HepG2 (cell line): ENCODE measurements around the gene C4B. TPM values are rescaled to one million over a fixed set of nuclear protein-coding genes. Genes with fewer than 3 reads are reported as not detected.

Source experiments
- ATAC-seq: fragments of 200-7000 bp; cut with Tn5 transposase; 3 replicates; pipeline ENCODE4 v1.9.1; 2020; ENCODE audit warnings: mild to moderate bottlenecking, moderate library complexity
- BruUV-seq: library from RNA; stranded (reverse); fragments of 400-500 nt; replicated peaks from 2 replicates; lab custom pipeline; 2021; lab: Mats Ljungman, UMichigan
- CTCF ChIA-PET: fragments of 300-600 bp; formaldehyde crosslinking; extraction: SDS; loops from one replicate; lab custom pipeline; 2021; ENCODE audit warnings: low total read pairs, inconsistent platforms, low intra/inter-chr PET ratio; lab: Yijun Ruan, JAX
- POLR2A ChIA-PET: fragments of 350-600 bp; sonication (Branson Sonifier 250); formaldehyde crosslinking; loops from one replicate; lab custom pipeline; 2020; ENCODE audit warnings: antibody characterized with exemption, inconsistent platforms; lab: Yijun Ruan, JAX
- DNase-seq: peaks from one replicate; pipeline ENCODE4 v3.0.0-alpha.2; 2015; ENCODE audit warnings: low spot score
- FAIRE-seq: peaks from 3 replicates; lab custom pipeline; 2011; peaks lifted over from hg19 to GRCh38; lab: Jason Lieb, UNC
- H2AFZ ChIP-seq: one replicate; pipeline ENCODE4 v1.6.1; 2011; ENCODE audit warnings: low read length, inconsistent platforms
- H3K27ac ChIP-seq: fragments of 300-600 bp; 3 replicates; pipeline ENCODE4 v1.8.0; 2011; ENCODE audit warnings: mixed run types, mild to moderate bottlenecking, mixed read lengths, low read length, inconsistent platforms; ENCODE audit not compliant: insufficient read depth; ENCODE audit errors: extremely low read length
- H3K27me3 ChIP-seq, 2 experiments: fragments of 200-600 bp in 1 of 2; 2 replicates in 1 of 2; 3 replicates in 1 of 2; pipeline versions ENCODE4 v1.6.0 to v1.8.0; 2011; ENCODE audit warnings: low read length in 2 of 2, mild to moderate bottlenecking in 2 of 2, moderate library complexity in 2 of 2, inconsistent platforms in 1 of 2; ENCODE audit not compliant: insufficient read depth in 2 of 2, control insufficient read depth in 1 of 2
- H3K36me3 ChIP-seq, 2 experiments: fragments of 200-600 bp in 1 of 2; replicated peaks in 1 of 2; 2 replicates in 1 of 2; 3 replicates in 1 of 2; pipeline versions ENCODE4 v1.5.1 to v1.8.0; 2011; ENCODE audit warnings: low read length in 2 of 2, inconsistent platforms in 1 of 2; ENCODE audit not compliant: insufficient read depth in 2 of 2, control insufficient read depth in 1 of 2
- H3K4me1 ChIP-seq: 2 replicates; pipeline ENCODE4 v1.5.1; 2012; ENCODE audit warnings: low read length, inconsistent platforms; ENCODE audit not compliant: insufficient read depth
- H3K4me2 ChIP-seq: 2 replicates; pipeline ENCODE4 v1.6.0; 2011; ENCODE audit warnings: low read depth, low read length, inconsistent platforms
- H3K4me3 ChIP-seq, 3 experiments: fragments of 200-600 bp in 1 of 3; sonication (generic), shearing (Covaris generic) in 1 of 3; replicated peaks in 1 of 3; 2 replicates each; pipeline ENCODE4 v1.5.1; 2011 to 2016; ENCODE audit warnings: low read length in 3 of 3, inconsistent platforms in 2 of 3, low read depth in 2 of 3, mild to moderate bottlenecking in 2 of 3, control low read depth in 1 of 3, mixed read lengths in 1 of 3; ENCODE audit not compliant: insufficient read depth in 1 of 3
- H3K79me2 ChIP-seq: one replicate; pipeline ENCODE4 v1.6.1; 2011; ENCODE audit warnings: low read length, inconsistent platforms; ENCODE audit not compliant: insufficient read depth
- H3K9ac ChIP-seq: 2 replicates; pipeline ENCODE4 v1.6.0; 2011; ENCODE audit warnings: mild to moderate bottlenecking, low read depth, low read length, inconsistent platforms; ENCODE audit not compliant: insufficient read depth
- H3K9me3 ChIP-seq: 2 replicates; pipeline ENCODE4 v1.5.1; 2012; ENCODE audit warnings: mild to moderate bottlenecking, low read length
- H4K20me1 ChIP-seq: 2 replicates; pipeline ENCODE4 v1.6.0; 2011; ENCODE audit warnings: inconsistent platforms, mild to moderate bottlenecking, low read length, moderate library complexity; ENCODE audit not compliant: insufficient read depth
- E2F2 ChIP-seq: sonication (generic); formaldehyde crosslinking; IDR thresholded peaks from 2 replicates; pipeline ENCODE4 v1.4.0; 2020; ENCODE audit warnings: missing genetic modification reagents, borderline replicate concordance
- GATA4 ChIP-seq: sonication (generic); IDR thresholded peaks from 2 replicates; pipeline ENCODE4 v1.6.1; 2016; ENCODE audit warnings: antibody characterized with exemption, low read depth, borderline replicate concordance
- GATAD1 ChIP-seq: IDR thresholded peaks from 2 replicates; pipeline ENCODE4 v1.6.1; 2016; ENCODE audit warnings: missing genetic modification reagents, missing compliant biosample characterization
- HOXA3 ChIP-seq: sonication (generic); formaldehyde crosslinking; IDR thresholded peaks from 2 replicates; pipeline ENCODE4 v1.5.0; 2020; ENCODE audit warnings: missing genetic modification reagents
- ISL2 ChIP-seq: sonication (generic); formaldehyde crosslinking; IDR thresholded peaks from 2 replicates; pipeline ENCODE4 v1.5.0; 2020; ENCODE audit warnings: missing genetic modification reagents
- KMT2B ChIP-seq: IDR thresholded peaks from 2 replicates; pipeline ENCODE4 v1.6.1; 2016; ENCODE audit warnings: missing genetic modification reagents, missing compliant biosample characterization
- NFKBIZ ChIP-seq: IDR thresholded peaks from 2 replicates; pipeline ENCODE4 v1.6.1; 2018; ENCODE audit warnings: missing genetic modification reagents, missing compliant biosample characterization
- POLR2A ChIP-seq, 2 experiments: IDR thresholded peaks; 2 replicates each; pipeline ENCODE4 v1.6.1; 2011; ENCODE audit warnings: low read depth in 2 of 2, low read length in 2 of 2, mild to moderate bottlenecking in 1 of 2, moderate library complexity in 1 of 2; ENCODE audit not compliant: insufficient read depth in 1 of 2
- SP140L ChIP-seq: sonication (generic); formaldehyde crosslinking; IDR thresholded peaks from 2 replicates; pipeline ENCODE4 v1.4.0; 2020; ENCODE audit warnings: missing genetic modification reagents, borderline replicate concordance
- TAF1 ChIP-seq: sonication (generic); formaldehyde crosslinking; IDR thresholded peaks from 2 replicates; pipeline ENCODE4 v1.4.0; 2020; ENCODE audit warnings: missing genetic modification reagents
- ZFP91 ChIP-seq: sonication (generic); formaldehyde crosslinking; IDR thresholded peaks from 2 replicates; pipeline ENCODE4 v1.9.0; 2022; ENCODE audit warnings: missing genetic modification reagents, mild to moderate bottlenecking, borderline replicate concordance
- ZNF34 ChIP-seq: sonication (generic); formaldehyde crosslinking; IDR thresholded peaks from 2 replicates; pipeline ENCODE4 v1.4.0; 2020; ENCODE audit warnings: mild to moderate bottlenecking, missing genetic modification reagents, borderline replicate concordance
- ZNF510 ChIP-seq: sonication (generic); formaldehyde crosslinking; IDR thresholded peaks from 2 replicates; pipeline ENCODE4 v1.4.0; 2020; ENCODE audit warnings: low read depth, mild to moderate bottlenecking, missing genetic modification reagents
- ZNF512 ChIP-seq: sonication (generic); formaldehyde crosslinking; IDR thresholded peaks from 2 replicates; pipeline ENCODE4 v1.4.0; 2020; ENCODE audit warnings: mild to moderate bottlenecking, missing genetic modification reagents
- ZNF547 ChIP-seq: sonication (generic); formaldehyde crosslinking; IDR thresholded peaks from 2 replicates; pipeline ENCODE4 v1.5.1; 2020; ENCODE audit warnings: mild to moderate bottlenecking, missing genetic modification reagents
- ZNF639 ChIP-seq: conservative IDR thresholded peaks from 2 replicates; pipeline ENCODE4 v1.6.1; 2018; ENCODE audit warnings: missing genetic modification reagents
- ZNF782 ChIP-seq: sonication (generic); formaldehyde crosslinking; IDR thresholded peaks from 2 replicates; pipeline ENCODE4 v1.4.0; 2020; ENCODE audit warnings: missing genetic modification reagents, mild to moderate bottlenecking, borderline replicate concordance
- WGBS: methylation state at CpG from one replicate; pipeline ENCODE4 v1.1.6; 2017; ENCODE audit warnings: low lambda C conversion rate; 5-methylcytosine and 5-hydroxymethylcytosine counted together
- in situ Hi-C: cut with HindIII; loops from 2 replicates; pipeline ENCODE4 v1.10.0; 2017; ENCODE audit warnings: low pct_unique_long_range_greater_than_20kb; ENCODE audit not compliant: extremely low pct_ligation_motif_present
- intact Hi-C: fragments of 100-400 bp; cut with micrococcal nuclease; formaldehyde crosslinking; loops from one replicate; pipeline ENCODE4 v1.10.0; 2022; ENCODE audit not compliant: unreplicated experiment
- polyA plus RNA-seq, 8 experiments: library from polyadenylated mRNA; depleted of rRNA in 3 of 8; stranded (reverse) in 7 of 8; unstranded in 1 of 8; fragments of >200 nt; fragmentation: Illumina TruSeq in 4 of 8; extraction: Trizol in 4 of 8; gene quantifications; 2 replicates each; pipeline versions ENCODE4 v1.2.1 to v1.2.3, GENCODE V29; 2011 to 2016; ENCODE audit warnings: low read depth in 4 of 8, missing spikeins in 1 of 8, mixed read lengths in 1 of 8; ENCODE audit not compliant: insufficient read depth in 1 of 8
- total RNA-seq, 5 experiments: library from RNA; depleted of rRNA; stranded (reverse); fragments of >200 nt; fragmentation: Illumina TruSeq; extraction: Trizol; gene quantifications; 2 replicates each; pipeline ENCODE4 v1.2.3, GENCODE V29; 2016; ENCODE audit warnings: low read depth in 1 of 5

The C4B gene
- total and polyA plus RNA-seq, 2 of the 13 experiments (the other 11 are each of a cell fraction or from before 2014, with no cell fraction given), result 167 to 538 TPM

- no peak overlapping the region for H3K27ac ChIP-seq
- no peaks in the 10 kb centered on the region for H4K20me1 ChIP-seq
- ATAC-seq (no peak), FAIRE-seq (no peak), DNase-seq (no peak)
- ChIA-PET POLR2A (interaction anchor here (0.9 to 6.1 kb wide), 5 partner anchors 9 to 23 kb away, joined by 3 to 142 read pairs (median 31); partner anchors contain the start of genes CFB, NELFE and SKIC2), CTCF (no interaction called here)
- 98% methylated on average over 22 of the region's 23 CpGs for WGBS
- H2AFZ ChIP-seq, result no peak overlapping the region
- in situ Hi-C loops, result no loop called here
- peaks cover 21% of the 10 kb centered on the region for H3K79me2 ChIP-seq
- H3K9me3 ChIP-seq, result no peaks in the 10 kb centered on the region
- no peak overlapping the region for H3K4me2 ChIP-seq
- peaks cover 38 to 59% of the 10 kb centered on the region in 2 experiments for H3K36me3 ChIP-seq
- no peaks in the 10 kb centered on the region; a peak in 1 of 5 replicates for H3K27me3 ChIP-seq
- H3K9ac ChIP-seq, result no peak overlapping the region
- intact Hi-C loops, result no loop called here
- no peak overlapping the region for H3K4me3 ChIP-seq
- H3K4me1 ChIP-seq, result peaks cover 31% of the 10 kb centered on the region
- no TSS peak for BruUV-seq
- no peak for TF ChIP-seq ZNF512 (CRISPR knock-in tag)
- TF ChIP-seq ZFP91 (CRISPR knock-in tag), result peak; percentile 23; the same call in 1 of the 2 replicates
- no peak for TF ChIP-seq ZNF34 (CRISPR knock-in tag)
- no peak for TF ChIP-seq TAF1 (CRISPR knock-in tag)
- no peak for TF ChIP-seq ISL2 (CRISPR knock-in tag)
- TF ChIP-seq E2F2, result no peak
- TF ChIP-seq POLR2A (IDR thresholded peaks at IDR 0.05; ENCODE audit: insufficient read depth in 1 of 2, low read depth in 2 of 2, low read length in 2 of 2), result peak in 1 of 2 experiments; percentile 21; a peak in 2 of 4 replicates
- TF ChIP-seq NFKBIZ, result no peak
- TF ChIP-seq ZNF547 (CRISPR knock-in tag), result no peak
- no peak for TF ChIP-seq GATAD1 (CRISPR knock-in tag)
- TF ChIP-seq ZNF639, result no peak
- no peak for TF ChIP-seq GATA4
- TF ChIP-seq SP140L (CRISPR knock-in tag), result no peak
- TF ChIP-seq ZNF782, result no peak
- no peak for TF ChIP-seq ZNF510 (CRISPR knock-in tag)
- TF ChIP-seq HOXA3 (CRISPR knock-in tag), result no peak
- no peak for TF ChIP-seq KMT2B (CRISPR knock-in tag)
Measured at GRCh38 chr6:31968791-31969711, 45.5 kb upstream of the C4B start.
